Measurements from ENCODE around the gene RTP5.

DNA sequence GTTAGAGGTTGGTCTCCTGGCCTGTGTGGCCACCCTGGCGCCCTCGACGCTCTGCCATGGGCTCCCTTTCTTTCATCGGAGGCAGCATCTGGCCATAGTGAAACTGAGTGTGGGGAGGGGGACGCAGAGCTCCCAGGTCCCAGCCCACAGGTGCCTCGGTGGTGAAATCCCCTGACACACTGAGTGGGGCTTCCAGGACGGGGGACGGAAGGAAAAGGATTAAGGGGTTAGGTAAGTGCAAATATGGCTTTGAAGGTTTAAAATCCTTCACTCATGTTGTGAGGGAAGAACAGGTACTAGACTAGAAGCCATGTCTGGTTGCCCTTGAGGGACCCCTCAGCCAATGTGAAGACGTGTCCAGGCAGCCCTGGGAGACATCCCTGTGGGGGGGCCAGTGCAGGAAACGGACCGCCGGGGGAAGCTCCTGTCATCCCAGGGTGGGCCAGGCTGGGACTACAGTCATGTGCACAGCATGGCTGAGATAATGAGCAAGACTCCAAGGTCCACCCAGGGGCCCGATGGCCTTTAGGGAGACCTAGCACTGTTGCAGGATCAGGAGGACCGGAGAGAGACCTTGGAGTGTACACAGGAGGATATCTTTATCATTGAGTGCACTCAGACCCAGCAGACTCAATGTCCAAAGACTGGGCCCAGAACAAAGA, 36.3 kb downstream of the RTP5 start:
- TF ChIP-seq, protein P1, sequence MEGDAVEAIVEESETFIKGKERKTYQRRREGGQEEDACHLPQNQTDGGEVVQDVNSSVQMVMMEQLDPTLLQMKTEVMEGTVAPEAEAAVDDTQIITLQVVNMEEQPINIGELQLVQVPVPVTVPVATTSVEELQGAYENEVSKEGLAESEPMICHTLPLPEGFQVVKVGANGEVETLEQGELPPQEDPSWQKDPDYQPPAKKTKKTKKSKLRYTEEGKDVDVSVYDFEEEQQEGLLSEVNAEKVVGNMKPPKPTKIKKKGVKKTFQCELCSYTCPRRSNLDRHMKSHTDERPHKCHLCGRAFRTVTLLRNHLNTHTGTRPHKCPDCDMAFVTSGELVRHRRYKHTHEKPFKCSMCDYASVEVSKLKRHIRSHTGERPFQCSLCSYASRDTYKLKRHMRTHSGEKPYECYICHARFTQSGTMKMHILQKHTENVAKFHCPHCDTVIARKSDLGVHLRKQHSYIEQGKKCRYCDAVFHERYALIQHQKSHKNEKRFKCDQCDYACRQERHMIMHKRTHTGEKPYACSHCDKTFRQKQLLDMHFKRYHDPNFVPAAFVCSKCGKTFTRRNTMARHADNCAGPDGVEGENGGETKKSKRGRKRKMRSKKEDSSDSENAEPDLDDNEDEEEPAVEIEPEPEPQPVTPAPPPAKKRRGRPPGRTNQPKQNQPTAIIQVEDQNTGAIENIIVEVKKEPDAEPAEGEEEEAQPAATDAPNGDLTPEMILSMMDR (IDR thresholded peaks at IDR 0.05; ENCODE audit: borderline replicate concordance, extremely low read depth, low read length, poor library complexity, severe bottlenecking), result no peak
- TF ChIP-seq EZH2 (IDR thresholded peaks at IDR 0.05; ENCODE audit: borderline replicate concordance, low read depth, low read length, severe bottlenecking), result no peak
